Measurements from ENCODE around the gene KSR2. TPM values are rescaled to one million over a fixed set of nuclear protein-coding genes. Genes with fewer than 3 reads are reported as not detected.

The KSR2 gene
- total RNA-seq, 1 donor from 2014 or later: not detected

GRCh38 chr12:117967512-117967911 is 1.3 kb downstream of the KSR2 start:
- no peak overlapping the region for H3K4me3 Mint-ChIP-seq (ENCODE audit: unreplicated experiment)
- H3K9me3 Mint-ChIP-seq (ENCODE audit: low read depth): peaks cover 10% of the 10 kb centered on the region
- TF ChIP-seq CTCF (IDR thresholded peaks at IDR 0.05): no peak
- H3K36me3 Mint-ChIP-seq (ENCODE audit: low read depth): peaks cover 4% of the 10 kb centered on the region
- no peak overlapping the region for H3K27ac Mint-ChIP-seq (ENCODE audit: unreplicated experiment)
- H3K4me1 Mint-ChIP-seq (ENCODE audit: low read depth): peaks cover 10% of the 10 kb centered on the region
- DNase-seq (ENCODE audit: low spot score): no peak
- peaks cover 61% of the 10 kb centered on the region for H3K27me3 Mint-ChIP-seq (ENCODE audit: low read depth)

GRCh38 chr12:117967043-117967442 is 1.7 kb downstream of the KSR2 start:
- peaks cover 10% of the 10 kb centered on the region for H3K4me1 Mint-ChIP-seq (ENCODE audit: low read depth)
- peaks cover 9% of the 10 kb centered on the region for H3K9me3 Mint-ChIP-seq (ENCODE audit: low read depth)
- H3K27ac Mint-ChIP-seq (ENCODE audit: unreplicated experiment): no peak overlapping the region
- peaks cover 61% of the 10 kb centered on the region for H3K27me3 Mint-ChIP-seq (ENCODE audit: low read depth)
- peaks cover 4% of the 10 kb centered on the region for H3K36me3 Mint-ChIP-seq (ENCODE audit: low read depth)
- H3K4me3 Mint-ChIP-seq (ENCODE audit: unreplicated experiment): no peak overlapping the region
- DNase-seq (ENCODE audit: low spot score): no peak
- TF ChIP-seq CTCF (IDR thresholded peaks at IDR 0.05): no peak

GRCh38 chr12:117966511-117966910 is 2.3 kb downstream of the KSR2 start:
- H3K36me3 Mint-ChIP-seq (ENCODE audit: low read depth): peaks cover 3% of the 10 kb centered on the region
- TF ChIP-seq CTCF (IDR thresholded peaks at IDR 0.05): no peak
- H3K27ac Mint-ChIP-seq (ENCODE audit: unreplicated experiment): no peak overlapping the region
- H3K4me1 Mint-ChIP-seq (ENCODE audit: low read depth): peaks cover 10% of the 10 kb centered on the region
- no peak for DNase-seq (ENCODE audit: low spot score)
- no peak overlapping the region for H3K4me3 Mint-ChIP-seq (ENCODE audit: unreplicated experiment)
- H3K27me3 Mint-ChIP-seq (ENCODE audit: low read depth): peaks cover 57% of the 10 kb centered on the region
- H3K9me3 Mint-ChIP-seq (ENCODE audit: low read depth): peaks cover 5% of the 10 kb centered on the region

GRCh38 chr12:117963836-117964235 is 5.0 kb downstream of the KSR2 start:
- peaks cover 56% of the 10 kb centered on the region for H3K27me3 Mint-ChIP-seq (ENCODE audit: low read depth)
- no peak for TF ChIP-seq CTCF (IDR thresholded peaks at IDR 0.05)
- peaks cover 4% of the 10 kb centered on the region for H3K9me3 Mint-ChIP-seq (ENCODE audit: low read depth)
- no peak overlapping the region for H3K4me3 Mint-ChIP-seq (ENCODE audit: unreplicated experiment)
- no peaks in the 10 kb centered on the region for H3K36me3 Mint-ChIP-seq (ENCODE audit: low read depth)
- H3K27ac Mint-ChIP-seq (ENCODE audit: unreplicated experiment): no peak overlapping the region
- peaks cover 6% of the 10 kb centered on the region for H3K4me1 Mint-ChIP-seq (ENCODE audit: low read depth)
- no peak for DNase-seq (ENCODE audit: low spot score)

- Mint-ChIP-seq H3K9me3 (ENCODE audit: low read depth) (no peaks in the 10 kb centered on the region), H3K4me1 (ENCODE audit: low read depth) (no peaks in the 10 kb centered on the region), H3K4me3 (ENCODE audit: unreplicated experiment) (no peak overlapping the region), H3K27me3 (ENCODE audit: low read depth) (peaks cover 5% of the 10 kb centered on the region), H3K36me3 (ENCODE audit: low read depth) (no peaks in the 10 kb centered on the region), H3K27ac (ENCODE audit: unreplicated experiment) (no peak overlapping the region)
- no peak for TF ChIP-seq CTCF (IDR thresholded peaks at IDR 0.05)
- DNase-seq (ENCODE audit: low spot score): no peak
Observed at GRCh38 chr12:117936722-117937484, 31.9 kb downstream of the KSR2 start.
